Measurements from ENCODE around the gene SCNN1G.
A peak's percentile ranks its signal among the peaks of the same experiment; 100 is the strongest.

SCNN1G gene

GRCh38 chr16:23182679-23183542, at the start of gene SCNN1G:
Gene SCNN1G (plus strand): TSS chr16:23182745. CDS start chr16:23186272, 3,527 bp downstream.
- no peak for DNase-seq (ENCODE audit: low read depth)
- TF ChIP-seq, protein P1, sequence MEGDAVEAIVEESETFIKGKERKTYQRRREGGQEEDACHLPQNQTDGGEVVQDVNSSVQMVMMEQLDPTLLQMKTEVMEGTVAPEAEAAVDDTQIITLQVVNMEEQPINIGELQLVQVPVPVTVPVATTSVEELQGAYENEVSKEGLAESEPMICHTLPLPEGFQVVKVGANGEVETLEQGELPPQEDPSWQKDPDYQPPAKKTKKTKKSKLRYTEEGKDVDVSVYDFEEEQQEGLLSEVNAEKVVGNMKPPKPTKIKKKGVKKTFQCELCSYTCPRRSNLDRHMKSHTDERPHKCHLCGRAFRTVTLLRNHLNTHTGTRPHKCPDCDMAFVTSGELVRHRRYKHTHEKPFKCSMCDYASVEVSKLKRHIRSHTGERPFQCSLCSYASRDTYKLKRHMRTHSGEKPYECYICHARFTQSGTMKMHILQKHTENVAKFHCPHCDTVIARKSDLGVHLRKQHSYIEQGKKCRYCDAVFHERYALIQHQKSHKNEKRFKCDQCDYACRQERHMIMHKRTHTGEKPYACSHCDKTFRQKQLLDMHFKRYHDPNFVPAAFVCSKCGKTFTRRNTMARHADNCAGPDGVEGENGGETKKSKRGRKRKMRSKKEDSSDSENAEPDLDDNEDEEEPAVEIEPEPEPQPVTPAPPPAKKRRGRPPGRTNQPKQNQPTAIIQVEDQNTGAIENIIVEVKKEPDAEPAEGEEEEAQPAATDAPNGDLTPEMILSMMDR (IDR thresholded peaks at IDR 0.05; ENCODE audit: control insufficient read depth, insufficient read depth, low read depth, low read length, missing control alignments): no peak
- no peak within 1 kb of the TSS for H3K4me3 ChIP-seq (ENCODE audit: control insufficient read depth, low read depth, low read length)

DNA sequence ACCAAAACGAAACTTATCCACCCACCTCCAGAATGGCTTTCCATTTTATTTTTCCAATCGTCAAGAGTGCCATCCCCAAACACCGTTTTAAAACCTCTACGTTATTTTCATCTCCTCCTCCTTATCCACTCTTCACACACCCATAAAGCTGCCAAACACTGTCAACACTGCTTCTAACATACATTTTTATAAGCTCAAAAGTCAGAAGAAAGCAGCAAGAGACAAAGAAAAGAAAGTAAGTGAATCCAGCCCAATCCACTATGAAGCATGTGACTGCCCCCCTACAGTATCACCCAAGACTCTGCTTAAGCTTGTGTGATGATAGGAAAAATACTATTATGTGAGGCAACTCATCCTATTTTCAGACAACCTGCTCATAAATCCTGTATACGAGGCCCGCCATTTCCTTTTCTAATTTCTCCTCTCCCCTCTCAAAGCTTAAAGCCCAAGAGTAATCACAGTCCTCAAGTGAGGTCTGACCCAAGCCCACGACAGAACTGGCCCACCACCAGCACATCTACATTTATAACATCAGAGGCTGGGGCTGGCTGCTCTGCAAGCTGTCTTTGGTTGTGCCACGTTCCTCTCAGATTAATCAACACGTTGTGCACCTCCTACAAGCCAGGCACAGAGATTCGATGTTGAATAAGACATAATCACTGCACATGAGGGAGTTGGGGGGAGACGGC, 49.6 kb upstream of the SCNN1G start:
- peak overlapping the region; percentile 14 for H3K4me3 ChIP-seq (ENCODE audit: control insufficient read depth, low read depth, low read length)
- TF ChIP-seq, protein P1 (IDR thresholded peaks at IDR 0.05; ENCODE audit: control insufficient read depth, insufficient read depth, low read depth, low read length, missing control alignments): no peak
- DNase-seq (ENCODE audit: low read depth): no peak

DNA sequence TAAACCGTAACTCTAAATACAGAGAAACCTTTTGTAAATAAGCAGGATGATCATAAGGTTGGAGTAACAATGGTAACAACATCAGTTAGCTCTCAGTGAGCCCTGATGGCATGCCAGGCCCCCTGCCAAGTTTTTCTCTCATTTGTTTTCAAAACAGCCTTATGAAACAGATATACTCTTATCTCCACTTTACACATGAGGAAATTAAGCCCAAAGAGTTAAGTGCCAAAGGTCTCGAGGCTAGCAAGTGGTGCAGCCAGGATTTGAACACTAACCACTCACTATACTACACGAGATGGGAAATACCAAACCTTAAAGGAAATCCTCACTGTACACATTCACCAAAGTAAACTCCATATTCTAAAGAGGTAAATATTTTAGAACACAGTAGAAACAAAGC, 48.3 kb upstream of the SCNN1G start:
- no peak overlapping the region for H3K4me3 ChIP-seq (ENCODE audit: control insufficient read depth, low read depth, low read length)
- TF ChIP-seq, protein P1 (IDR thresholded peaks at IDR 0.05; ENCODE audit: control insufficient read depth, insufficient read depth, low read depth, low read length, missing control alignments): no peak
- no peak for DNase-seq (ENCODE audit: low read depth)

DNA sequence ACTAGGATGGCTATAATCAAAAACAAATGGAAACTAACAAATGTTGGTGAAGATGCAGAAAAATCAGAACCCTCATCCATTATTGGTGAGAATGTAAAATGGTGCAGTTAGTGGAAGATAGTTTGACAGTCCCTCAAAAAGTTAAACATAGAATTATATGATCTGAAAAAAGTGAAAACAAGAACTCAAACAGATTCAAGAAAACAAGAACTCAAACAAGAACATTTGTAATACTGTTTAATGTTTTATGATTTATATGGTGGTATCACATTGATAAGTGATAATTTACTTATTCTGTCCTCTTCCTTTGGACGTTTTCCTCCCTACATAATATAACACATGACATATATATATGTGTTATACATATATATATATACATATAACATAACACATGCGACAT, 45.3 kb upstream of the SCNN1G start:
- TF ChIP-seq, protein P1 (IDR thresholded peaks at IDR 0.05; ENCODE audit: control insufficient read depth, insufficient read depth, low read depth, low read length, missing control alignments): no peak
- no peak overlapping the region for H3K4me3 ChIP-seq (ENCODE audit: control insufficient read depth, low read depth, low read length)
- DNase-seq (ENCODE audit: low read depth): no peak

- DNase-seq (ENCODE audit: low read depth): no peak
- no peak overlapping the region for H3K4me3 ChIP-seq (ENCODE audit: control insufficient read depth, low read depth, low read length)
- TF ChIP-seq, protein P1 (IDR thresholded peaks at IDR 0.05; ENCODE audit: control insufficient read depth, insufficient read depth, low read depth, low read length, missing control alignments): no peak
These were observed 44.7 kb upstream of the SCNN1G start for GRCh38 chr16:23137818-23138217.

DNA sequence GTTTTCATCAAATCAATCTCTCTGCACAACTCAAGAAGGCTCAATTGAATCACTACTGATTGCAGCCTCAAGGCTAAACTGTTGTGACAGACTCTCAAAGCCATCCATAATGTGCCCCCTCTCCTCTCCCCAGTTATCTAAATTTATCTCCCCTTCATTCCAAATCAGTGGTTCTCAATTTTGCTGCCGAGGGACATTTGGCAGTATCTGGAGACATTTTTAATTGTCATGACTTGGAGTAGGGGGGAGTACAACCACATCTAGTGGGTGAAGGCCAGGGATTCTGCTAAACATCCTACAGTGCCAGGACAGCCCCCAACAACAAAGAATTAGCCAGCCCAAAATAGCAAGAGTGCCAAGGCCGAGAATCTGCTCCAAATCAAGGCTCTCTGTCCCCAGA, 42.4 kb upstream of the SCNN1G start:
- DNase-seq (ENCODE audit: low read depth): no peak
- TF ChIP-seq, protein P1 (IDR thresholded peaks at IDR 0.05; ENCODE audit: control insufficient read depth, insufficient read depth, low read depth, low read length, missing control alignments): no peak
- no peak overlapping the region for H3K4me3 ChIP-seq (ENCODE audit: control insufficient read depth, low read depth, low read length)
